H1 (cell line): Measurements from ENCODE around the gene FUBP3. TPM values are rescaled to one million over a fixed set of nuclear protein-coding genes. Genes with fewer than 3 reads are reported as not detected.
A peak's percentile ranks its signal among the peaks of the same experiment; 100 is the strongest.

Experiments used
- CTCF ChIA-PET: fragments of 300-600 bp; sonication (Branson Sonifier 250); formaldehyde crosslinking; loops from one replicate; lab custom pipeline; 2021; ENCODE audit not compliant: partially characterized antibody; lab: Charles Lee
- POLR2A ChIA-PET: fragments of 300-600 bp; sonication (Branson Sonifier 250); formaldehyde crosslinking; loops from one replicate; lab custom pipeline; 2021; ENCODE audit warnings: inconsistent platforms; ENCODE audit not compliant: partially characterized antibody; lab: Charles Lee
- DNase-seq, 2 experiments: peaks; one replicate each; pipeline versions ENCODE4 v3.0.0 to v3.0.0-alpha.2; 2010 to 2022; ENCODE audit warnings: low spot score in 2 of 2, low read depth in 1 of 2, mixed read lengths in 1 of 2
- FAIRE-seq: peaks from 2 replicates; lab custom pipeline; 2011; peaks lifted over from hg19 to GRCh38; lab: Jason Lieb, UNC
- H2AFZ ChIP-seq: 2 replicates; pipeline ENCODE4 v1.8.1; 2012; ENCODE audit warnings: low read length, inconsistent platforms
- H2AK5ac ChIP-seq: 2 replicates; pipeline ENCODE4 v1.6.1; 2013; ENCODE audit warnings: low read depth, low read length
- H2BK120ac ChIP-seq: replicated peaks from 2 replicates; pipeline ENCODE3; 2013; ENCODE audit warnings: low read depth, low read length, inconsistent platforms
- H2BK12ac ChIP-seq: 2 replicates; pipeline ENCODE4 v1.6.1; 2013; ENCODE audit warnings: low read depth, low read length
- H2BK15ac ChIP-seq: 2 replicates; pipeline ENCODE4 v1.6.1; 2013; ENCODE audit warnings: low read length
- H2BK20ac ChIP-seq: 2 replicates; pipeline ENCODE4 v1.6.1; 2013; ENCODE audit warnings: low read length
- H2BK5ac ChIP-seq: 2 replicates; pipeline ENCODE4 v1.6.1; 2013; ENCODE audit warnings: low read depth, low read length
- H3K14ac ChIP-seq: 2 replicates; pipeline ENCODE4 v1.6.1; 2013; ENCODE audit warnings: inconsistent platforms; ENCODE audit not compliant: insufficient read length
- H3K18ac ChIP-seq: 2 replicates; pipeline ENCODE4 v1.6.1; 2013; ENCODE audit warnings: low read length; ENCODE audit errors: extremely low read depth
- H3K23ac ChIP-seq: 2 replicates; pipeline ENCODE4 v1.6.1; 2013; ENCODE audit warnings: inconsistent platforms; ENCODE audit not compliant: insufficient read length
- H3K23me2 ChIP-seq: 2 replicates; pipeline ENCODE4 v1.6.1; 2013; ENCODE audit warnings: low read depth, low read length
- H3K27ac ChIP-seq: 2 replicates; pipeline ENCODE4 v1.6.1; 2011; ENCODE audit warnings: low read depth, low read length, inconsistent platforms
- H3K27me3 ChIP-seq, 4 experiments: replicated peaks in 1 of 4; 1 replicate in 1 of 4; 2 replicates in 3 of 4; pipeline versions ENCODE4 v1.6.1 to v1.8.1; 2011 to 2013; ENCODE audit warnings: low read length in 3 of 4, mild to moderate bottlenecking in 3 of 4, inconsistent platforms in 2 of 4, mixed read lengths in 2 of 4, moderate library complexity in 1 of 4; ENCODE audit not compliant: control insufficient read depth in 3 of 4, insufficient read depth in 3 of 4; ENCODE audit errors: extremely low read depth in 1 of 4
- H3K36me3 ChIP-seq, 4 experiments: 2 replicates each; pipeline versions ENCODE4 v1.6.1 to v1.8.1; 2011 to 2013; ENCODE audit warnings: mild to moderate bottlenecking in 4 of 4, low read length in 3 of 4, moderate library complexity in 2 of 4, control low read depth in 1 of 4, inconsistent platforms in 1 of 4; ENCODE audit not compliant: insufficient read depth in 4 of 4, control insufficient read depth in 2 of 4
- H3K4ac ChIP-seq: replicated peaks from 2 replicates; pipeline ENCODE3; 2013; ENCODE audit warnings: low read length, low read depth, mixed read lengths, inconsistent platforms; ENCODE audit not compliant: insufficient read length
- H3K4me1 ChIP-seq, 4 experiments: replicated peaks in 1 of 4; 1 replicate in 1 of 4; 2 replicates in 3 of 4; pipeline versions ENCODE4 v1.6.1 to v1.8.1; 2011 to 2013; ENCODE audit warnings: low read length in 3 of 4, inconsistent platforms in 2 of 4, mixed read lengths in 1 of 4; ENCODE audit not compliant: insufficient read depth in 4 of 4, control insufficient read depth in 3 of 4
- H3K4me2 ChIP-seq, 2 experiments: 2 replicates each; pipeline versions ENCODE4 v1.6.1 to v1.8.1; 2011 to 2013; ENCODE audit warnings: low read depth in 2 of 2, low read length in 2 of 2, control low read depth in 1 of 2, inconsistent platforms in 1 of 2, mild to moderate bottlenecking in 1 of 2; ENCODE audit not compliant: insufficient read depth in 1 of 2
- H3K4me3 ChIP-seq, 4 experiments: fragments of 200-600, 300-600 bp in 1 of 4; sonication (generic), shearing (Covaris generic), sonication (Bioruptor Twin) in 1 of 4; 2 replicates each; pipeline versions ENCODE4 v1.5.1 to v1.8.1; 2011 to 2016; ENCODE audit warnings: low read length in 4 of 4, low read depth in 3 of 4, control low read depth in 2 of 4, inconsistent platforms in 2 of 4, mild to moderate bottlenecking in 2 of 4, mixed read lengths in 1 of 4, moderate library complexity in 1 of 4; ENCODE audit not compliant: insufficient read depth in 2 of 4; ENCODE audit errors: extremely low read depth in 1 of 4
- H3K56ac ChIP-seq: replicated peaks from 2 replicates; pipeline ENCODE3; 2013; ENCODE audit warnings: low read depth, mild to moderate bottlenecking, mixed read lengths, low read length, inconsistent platforms; ENCODE audit not compliant: insufficient read length
- H3K79me1 ChIP-seq: 2 replicates; pipeline ENCODE4 v1.6.1; 2013; ENCODE audit warnings: low read depth, low read length, control low read depth
- H3K79me2 ChIP-seq, 2 experiments: 2 replicates each; pipeline versions ENCODE4 v1.6.1 to v1.8.1; 2012 to 2013; ENCODE audit warnings: low read length in 2 of 2, mild to moderate bottlenecking in 2 of 2, inconsistent platforms in 1 of 2; ENCODE audit not compliant: insufficient read depth in 2 of 2, control insufficient read depth in 1 of 2
- H3K9ac ChIP-seq, 4 experiments: replicated peaks in 1 of 4; 1 replicate in 1 of 4; 2 replicates in 3 of 4; pipeline versions ENCODE4 v1.6.1 to v1.8.1; 2011 to 2013; ENCODE audit warnings: low read depth in 3 of 4, low read length in 3 of 4, control low read depth in 2 of 4, mild to moderate bottlenecking in 2 of 4, moderate library complexity in 2 of 4, inconsistent platforms in 1 of 4; ENCODE audit errors: extremely low read depth in 1 of 4
- H3K9me3 ChIP-seq, 2 experiments: 2 replicates each; pipeline versions ENCODE4 v1.6.1 to v1.8.1; 2012 to 2013; ENCODE audit warnings: mild to moderate bottlenecking in 2 of 2, moderate library complexity in 2 of 2, control low read depth in 1 of 2, inconsistent platforms in 1 of 2, low read depth in 1 of 2, low read length in 1 of 2, mixed read lengths in 1 of 2; ENCODE audit not compliant: insufficient read depth in 2 of 2
- H4K20me1 ChIP-seq, 2 experiments: replicated peaks in 1 of 2; 2 replicates each; pipeline versions ENCODE3 to v1.8.1; 2011 to 2013; ENCODE audit warnings: inconsistent platforms in 2 of 2, low read length in 2 of 2, mild to moderate bottlenecking in 1 of 2; ENCODE audit not compliant: insufficient read depth in 2 of 2, control insufficient read depth in 1 of 2
- H4K5ac ChIP-seq: 2 replicates; pipeline ENCODE4 v1.6.1; 2013; ENCODE audit warnings: low read length, low read depth, mixed read lengths, inconsistent platforms; ENCODE audit not compliant: insufficient read length
- H4K8ac ChIP-seq: 2 replicates; pipeline ENCODE4 v1.8.0; 2013; ENCODE audit warnings: mild to moderate bottlenecking, moderate library complexity, low read length, inconsistent platforms; ENCODE audit not compliant: insufficient read depth; ENCODE audit errors: extremely low read depth
- H4K91ac ChIP-seq: replicated peaks from 2 replicates; pipeline ENCODE3; 2013; ENCODE audit warnings: low read length, mixed read lengths, inconsistent platforms; ENCODE audit not compliant: insufficient read length
- KDM4A ChIP-seq: IDR thresholded peaks from one replicate; pipeline ENCODE4 v1.7.1; 2012; ENCODE audit warnings: low read depth, mild to moderate bottlenecking, moderate library complexity, low read length, inconsistent platforms; ENCODE audit not compliant: severe bottlenecking
- NANOG ChIP-seq: IDR thresholded peaks from 2 replicates; pipeline ENCODE4 v1.6.1; 2011; ENCODE audit warnings: low read length, low read depth, mild to moderate bottlenecking, inconsistent platforms; ENCODE audit not compliant: insufficient read depth, poor library complexity, severe bottlenecking
- POU5F1 ChIP-seq: IDR thresholded peaks from 2 replicates; pipeline ENCODE4 v1.6.1; 2011; ENCODE audit warnings: low read depth, mild to moderate bottlenecking, low read length, moderate library complexity
- SIN3A ChIP-seq, 2 experiments: IDR thresholded peaks in 1 of 2; conservative IDR thresholded peaks in 1 of 2; 2 replicates each; pipeline ENCODE4 v1.6.1; 2011 to 2012; ENCODE audit warnings: low read length in 2 of 2, improper control_type of control experiment in 1 of 2, low read depth in 1 of 2, mild to moderate bottlenecking in 1 of 2
- SP4 ChIP-seq: IDR thresholded peaks from 2 replicates; pipeline ENCODE4 v1.6.1; 2012; ENCODE audit warnings: low read length, inconsistent platforms
- WGBS, 2 experiments: shearing (Covaris generic) in 1 of 2; methylation state at CpG; one replicate each; pipeline versions ENCODE4 v1.1.6 to v1.1.7; 2013 to 2015; ENCODE audit warnings: low lambda C conversion rate in 2 of 2, mixed read lengths in 2 of 2, inconsistent platforms in 1 of 2, low coverage in 1 of 2, missing lambda C conversion rate in 1 of 2; ENCODE audit not compliant: insufficient replicate concordance in 2 of 2, insufficient coverage in 1 of 2, insufficient read length in 1 of 2; ENCODE audit errors: extremely low coverage in 1 of 2, missing lambda C conversion rate in 1 of 2; 5-methylcytosine and 5-hydroxymethylcytosine counted together
- polyA plus RNA-seq, 7 experiments: library from polyadenylated mRNA; depleted of rRNA in 3 of 7; stranded (reverse) in 5 of 7; unstranded in 2 of 7; fragments of >200 nt in 5 of 7; fragments of 200-250 nt in 2 of 7; gene quantifications; 1 replicate in 5 of 7; 2 replicates in 1 of 7; 4 replicates in 1 of 7; pipeline versions ENCODE4 v1.2.1 to v1.2.3, GENCODE V29; 2011 to 2013; ENCODE audit warnings: missing spikeins in 2 of 7, mixed read lengths in 2 of 7
- total RNA-seq: library from RNA; stranded (reverse); fragmentation: NEBNext Ultra II Directional; extraction: Animal tissue kit (Norgen Biotek cat#: 25700); gene quantifications from 2 replicates; pipeline ENCODE4 v1.2.1, GENCODE V29; 2021
- TF ChIP-seq, protein P1 (sequence below): IDR thresholded peaks from 2 replicates; pipeline ENCODE4 v1.6.1; 2012; ENCODE audit warnings: inconsistent platforms
- TF ChIP-seq, protein P2 (sequence below): IDR thresholded peaks from 2 replicates; pipeline ENCODE4 v1.6.1; 2012; ENCODE audit warnings: inconsistent platforms

FUBP3 gene
- total and polyA plus RNA-seq, 2 of the 8 experiments (the other 6 are each of a cell fraction or from before 2014, with no cell fraction given) = 23.7 to 76.4 TPM

DNA sequence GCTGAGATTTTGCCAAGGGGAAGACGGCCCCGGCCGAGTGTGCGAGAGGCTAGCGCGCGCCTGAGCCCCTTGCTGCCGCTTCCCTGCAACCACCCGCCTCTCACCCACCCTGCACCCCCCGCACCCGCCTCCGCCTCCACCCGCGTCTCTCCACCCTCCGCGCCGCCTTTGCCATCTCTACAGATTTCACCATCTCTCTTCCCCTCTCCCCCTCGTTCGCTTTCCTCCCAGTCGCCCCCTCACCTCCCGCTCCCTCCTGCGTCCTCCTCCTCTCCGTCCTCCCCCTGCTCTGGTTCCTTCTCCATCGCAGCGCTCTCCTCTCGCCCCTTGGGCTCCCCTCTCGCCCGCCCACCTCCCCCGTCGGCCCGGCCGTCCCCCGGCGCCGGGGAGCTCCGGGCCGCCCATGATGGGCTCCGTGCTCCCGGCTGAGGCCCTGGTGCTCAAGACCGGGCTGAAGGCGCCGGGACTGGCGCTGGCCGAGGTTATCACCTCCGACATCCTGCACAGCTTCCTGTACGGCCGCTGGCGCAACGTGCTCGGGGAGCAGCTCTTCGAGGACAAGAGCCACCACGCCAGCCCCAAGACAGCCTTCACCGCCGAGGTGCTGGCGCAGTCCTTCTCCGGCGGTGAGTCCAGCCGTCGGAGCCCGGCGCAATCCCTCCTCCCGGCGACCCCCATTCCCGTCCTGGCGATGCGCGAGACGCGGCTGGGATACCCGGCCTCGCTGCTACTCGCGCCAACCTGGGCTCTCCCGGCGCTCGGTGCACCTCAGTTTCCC lies 85.1 kb downstream of the FUBP3 start, which contains the start of gene PRDM12:
Gene PRDM12 (plus strand): TSS at position 344 of the 778 bp plus-strand sequence. CDS start 60 bp downstream, at position 404.
- Histone ChIP-seq H3K14ac (no peak within 1 kb of the TSS), H2BK120ac (no peak within 1 kb of the TSS), H2BK15ac (peak within 1 kb of the TSS; percentile 95; the same call in 1 of the 2 replicates), H3K4me3 (peak within 1 kb of the TSS; percentile 31 to 62 (median 33)), H3K56ac (no peak within 1 kb of the TSS), H4K5ac (no peak within 1 kb of the TSS), H3K23ac (no peak within 1 kb of the TSS), H2AFZ (peak within 1 kb of the TSS; percentile 38; the same call in 1 of the 2 replicates), H4K91ac (no peak within 1 kb of the TSS), H3K79me1 (no peaks in the 10 kb centered on the region), H3K79me2 (no peaks in the 10 kb centered on the region), H3K9me3 (no peaks in the 10 kb centered on the region), H2BK20ac (peak within 1 kb of the TSS; percentile 72; the same call in 1 of the 2 replicates), H2BK5ac (0 out of 2 replicates have a peak within 1 kb of the TSS, but pooled peaks have one; percentile 24), H4K20me1 (peaks cover 7 to 19% of the 10 kb centered on the region in 2 experiments), H2BK12ac (peak within 1 kb of the TSS; percentile 94; the same call in 1 of the 2 replicates), H3K9ac (no peak within 1 kb of the TSS), H3K18ac (peak within 1 kb of the TSS; percentile 60), H3K4me1 (peaks cover 4 to 45% (median 28%) of the 10 kb centered on the region in 4 experiments), H2AK5ac (no peak within 1 kb of the TSS), H3K27ac (no peak within 1 kb of the TSS), H3K4ac (no peak within 1 kb of the TSS), H3K4me2 (peak within 1 kb of the TSS; percentile 62 to 74), H4K8ac (peak within 1 kb of the TSS; percentile 71; the same call in 1 of the 2 replicates), H3K36me3 (peaks cover 0 to 6% (median 0%) of the 10 kb centered on the region in 4 experiments; a peak in 1 of 8 replicates), H3K23me2 (peaks cover 12% of the 10 kb centered on the region; the same call in 1 of the 2 replicates), H3K27me3 (peaks cover 90 to 95% (median 94%) of the 10 kb centered on the region in 4 experiments)
- FAIRE-seq (no peak), DNase-seq (peak in 1 of 2 experiments; percentile 77)
- ChIA-PET CTCF (interaction anchor here (0.7 to 2.0 kb wide), 4 partner anchors 18 to 227 kb away, joined by 3 to 7 read pairs (median 4); no protein-coding TSS in a partner anchor), POLR2A (interaction anchor here (1.0 to 2.4 kb wide), 2 partner anchors 16 to 62 kb away, joined by 3 to 9 read pairs; no protein-coding TSS in a partner anchor)
- WGBS, 2 experiments = 4% methylated on average over 36 of the region's 76 CpGs; no CpG with 5 or more reads in 1 of the 2 experiments
- TF ChIP-seq, protein P1, sequence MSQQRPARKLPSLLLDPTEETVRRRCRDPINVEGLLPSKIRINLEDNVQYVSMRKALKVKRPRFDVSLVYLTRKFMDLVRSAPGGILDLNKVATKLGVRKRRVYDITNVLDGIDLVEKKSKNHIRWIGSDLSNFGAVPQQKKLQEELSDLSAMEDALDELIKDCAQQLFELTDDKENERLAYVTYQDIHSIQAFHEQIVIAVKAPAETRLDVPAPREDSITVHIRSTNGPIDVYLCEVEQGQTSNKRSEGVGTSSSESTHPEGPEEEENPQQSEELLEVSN = peak; percentile 79
- TF ChIP-seq, protein P2, sequence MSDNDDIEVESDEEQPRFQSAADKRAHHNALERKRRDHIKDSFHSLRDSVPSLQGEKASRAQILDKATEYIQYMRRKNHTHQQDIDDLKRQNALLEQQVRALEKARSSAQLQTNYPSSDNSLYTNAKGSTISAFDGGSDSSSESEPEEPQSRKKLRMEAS = peak; percentile 85
- TF ChIP-seq SP4 = no peak
- TF ChIP-seq KDM4A = peak; percentile 48
- TF ChIP-seq SIN3A (conservative IDR thresholded peaks at IDR 0.05 in 1 of 2, IDR thresholded peaks at IDR 0.05 in 1 of 2; ENCODE audit: low read depth in 1 of 2, low read length in 2 of 2) = no peak
- TF ChIP-seq POU5F1 = no peak
- no peak for TF ChIP-seq NANOG
